ENCODE results near the gene RBM10. TPM values are rescaled to one million over a fixed set of nuclear protein-coding genes. Genes with fewer than 3 reads are reported as not detected.
A peak's percentile ranks its signal among the peaks of the same experiment; 100 is the strongest.

The RBM10 gene
- total and polyA plus RNA-seq, 9 of the 15 experiments (the other 6 are each of a cell fraction or from before 2014, with no cell fraction given): 1.1 to 61.7 (median 31.5) TPM

GRCh38 chrX:47129157-47129898, 15.7 kb upstream of the RBM10 start (continued):
- TF ChIP-seq CHAMP1 (IDR thresholded peaks at IDR 0.05) (no peak), CEBPG (CRISPR knock-in tag; IDR thresholded peaks at IDR 0.05) (peak; percentile 26; the same call in 1 of the 2 replicates), CEBPG (tag; conservative IDR thresholded peaks at IDR 0.05 in 1 of 2, IDR thresholded peaks at IDR 0.05 in 1 of 2) (no peak), HBP1 (CRISPR knock-in tag; IDR thresholded peaks at IDR 0.05) (no peak), MLLT1 (IDR thresholded peaks at IDR 0.05) (peak in 1 of 2 experiments; percentile 86; a peak in 2 of 4 replicates), ZBTB5 (IDR thresholded peaks at IDR 0.05) (no peak), KHSRP (IDR thresholded peaks at IDR 0.05) (no peak), ZNF77 (CRISPR knock-in tag; IDR thresholded peaks at IDR 0.05) (no peak), ZNF282 (CRISPR knock-in tag; IDR thresholded peaks at IDR 0.05) (no peak), ZKSCAN3 (CRISPR knock-in tag; IDR thresholded peaks at IDR 0.05) (no peak), KDM2B (CRISPR knock-in tag; IDR thresholded peaks at IDR 0.05) (no peak), ZNF436 (CRISPR knock-in tag; IDR thresholded peaks at IDR 0.05) (no peak), NELFE (IDR thresholded peaks at IDR 0.05; ENCODE audit: insufficient read depth, insufficient read length) (no peak), HNRNPK (IDR thresholded peaks at IDR 0.05; ENCODE audit: low read depth, low read length, poor library complexity, severe bottlenecking) (no peak), PBX2 (CRISPR knock-in tag; IDR thresholded peaks at IDR 0.05; ENCODE audit: low read depth) (peak; percentile 91), PBX2 (tag; conservative IDR thresholded peaks at IDR 0.05; ENCODE audit: low read depth) (peak; percentile 99), SRSF3 (IDR thresholded peaks at IDR 0.05; ENCODE audit: insufficient read depth, low read length) (no peak)
